ENCODE results near the gene ITCH. TPM values are rescaled to one million over a fixed set of nuclear protein-coding genes. Genes with fewer than 3 reads are reported as not detected.

ITCH gene
- total and polyA plus RNA-seq, 2 of the 8 experiments (the other 6 are each of a cell fraction or from before 2014, with no cell fraction given) = 3.9 to 45.2 TPM

- H3K36me3 ChIP-seq (ENCODE audit: control insufficient read depth in 2 of 4, insufficient read depth in 4 of 4, low read length in 3 of 4) = no peaks in the 10 kb centered on the region
- H2AK5ac ChIP-seq (ENCODE audit: low read depth, low read length) = no peak overlapping the region
- no peak overlapping the region for H2BK120ac ChIP-seq (replicated peaks; ENCODE audit: low read depth, low read length)
- no peak overlapping the region for H3K9ac ChIP-seq (replicated peaks in 1 of 4; ENCODE audit: extremely low read depth in 1 of 4, low read depth in 3 of 4, low read length in 3 of 4)
- DNase-seq (ENCODE audit: low read depth in 1 of 2, low spot score in 2 of 2) = no peak
- H3K4me1 ChIP-seq (replicated peaks in 1 of 4; ENCODE audit: control insufficient read depth in 3 of 4, insufficient read depth in 4 of 4, low read length in 3 of 4) = peaks cover 0 to 7% (median 2%) of the 10 kb centered on the region in 4 experiments; a peak in 3 of 7 replicates
- no peak overlapping the region for H3K4ac ChIP-seq (replicated peaks; ENCODE audit: insufficient read length, low read depth, low read length)
- no peaks in the 10 kb centered on the region for H3K79me1 ChIP-seq (ENCODE audit: low read depth, low read length)
- no peak overlapping the region for H3K14ac ChIP-seq (ENCODE audit: insufficient read length)
- ChIA-PET CTCF (ENCODE audit: partially characterized antibody) (interaction anchor here (0.8 to 2.8 kb wide), 5 partner anchors 17 to 46 kb away, joined by 3 to 10 read pairs (median 3); partner anchors contain the start of gene ITCH), POLR2A (ENCODE audit: partially characterized antibody) (interaction anchor here (1.2 kb wide), 1 partner anchor 1061 kb away, joined by 3 read pairs; no protein-coding TSS in a partner anchor)
- H3K56ac ChIP-seq (replicated peaks; ENCODE audit: insufficient read length, low read depth, low read length) = no peak overlapping the region
- H2BK15ac ChIP-seq (ENCODE audit: low read length) = no peak overlapping the region
- no peak overlapping the region for H2BK20ac ChIP-seq (ENCODE audit: low read length)
- H3K23me2 ChIP-seq (ENCODE audit: low read depth, low read length) = no peaks in the 10 kb centered on the region; the same call in 1 of the 2 replicates
- no peak overlapping the region for H3K23ac ChIP-seq (ENCODE audit: insufficient read length)
- no peak overlapping the region for H4K91ac ChIP-seq (replicated peaks; ENCODE audit: insufficient read length, low read length)
- H4K8ac ChIP-seq (ENCODE audit: extremely low read depth, insufficient read depth, low read length) = no peak overlapping the region
- H3K4me3 ChIP-seq (ENCODE audit: extremely low read depth in 1 of 4, insufficient read depth in 2 of 4, low read depth in 3 of 4, low read length in 4 of 4) = no peak overlapping the region
- H2BK12ac ChIP-seq (ENCODE audit: low read depth, low read length) = no peak overlapping the region
- no peak for FAIRE-seq
- no peak overlapping the region for H3K27ac ChIP-seq (ENCODE audit: low read depth, low read length)
- no peaks in the 10 kb centered on the region for H3K79me2 ChIP-seq (ENCODE audit: control insufficient read depth in 1 of 2, insufficient read depth in 2 of 2, low read length in 2 of 2)
- H2BK5ac ChIP-seq (ENCODE audit: low read depth, low read length) = no peak overlapping the region
- no peak overlapping the region for H2AFZ ChIP-seq (ENCODE audit: low read length)
- H3K27me3 ChIP-seq (replicated peaks in 1 of 4; ENCODE audit: control insufficient read depth in 3 of 4, extremely low read depth in 1 of 4, insufficient read depth in 3 of 4, low read length in 3 of 4) = no peaks in the 10 kb centered on the region
- no peaks in the 10 kb centered on the region for H3K9me3 ChIP-seq (ENCODE audit: insufficient read depth in 2 of 2, low read depth in 1 of 2, low read length in 1 of 2)
- peak overlapping the region in 1 of 2 experiments; percentile 15; a peak in 2 of 4 replicates for H3K4me2 ChIP-seq (ENCODE audit: insufficient read depth in 1 of 2, low read depth in 2 of 2, low read length in 2 of 2)
- no peaks in the 10 kb centered on the region for H4K20me1 ChIP-seq (replicated peaks in 1 of 2; ENCODE audit: control insufficient read depth in 1 of 2, insufficient read depth in 2 of 2, low read length in 2 of 2)
- 51% methylated on average over 6 of the region's 6 CpGs; no CpG with 5 or more reads in 1 of the 2 experiments for WGBS, 2 experiments (ENCODE audit: extremely low coverage in 1 of 2, insufficient coverage in 1 of 2, insufficient read length in 1 of 2, insufficient replicate concordance in 2 of 2, low coverage in 1 of 2, low lambda C conversion rate in 2 of 2, missing lambda C conversion rate in 1 of 2)
- no peak overlapping the region for H4K5ac ChIP-seq (ENCODE audit: insufficient read length, low read depth, low read length)
- H3K18ac ChIP-seq (ENCODE audit: extremely low read depth, low read length) = no peak overlapping the region
- TF ChIP-seq KDM1A (IDR thresholded peaks at IDR 0.05; ENCODE audit: borderline replicate concordance, low read length) = no peak
Observed at GRCh38 chr20:34345402-34345736, 17.7 kb upstream of the ITCH start.
